ENCODE data around the gene GPX4. TPM values are rescaled to one million over a fixed set of nuclear protein-coding genes. Genes with fewer than 3 reads are reported as not detected.

The GPX4 gene
- polyA plus RNA-seq, 3 donors, result 459 to 508 (median 493) TPM

GRCh38 chr19:1129535-1129934 is 25.7 kb downstream of the GPX4 start:
- peaks cover 68% of the 10 kb centered on the region for H3K79me2 ChIP-seq (ENCODE audit: insufficient read depth, low read length)
- peaks cover 37 to 44% of the 10 kb centered on the region in 2 donors for H3K4me1 ChIP-seq (ENCODE audit: control insufficient read depth in 1 of 2, insufficient read depth in 2 of 2, low read length in 2 of 2)
- no peak overlapping the region for H3K4me3 ChIP-seq (replicated peaks in 1 of 3; ENCODE audit: low read depth in 2 of 3, low read length in 3 of 3)
- H3K9me3 ChIP-seq (replicated peaks in 1 of 2; ENCODE audit: control insufficient read depth in 1 of 2, insufficient read depth in 1 of 2, low read length in 2 of 2), result peaks cover 0 to 4% of the 10 kb centered on the region in 2 donors
- H3K9ac ChIP-seq (ENCODE audit: insufficient read depth, low read length, poor library complexity, severe bottlenecking), result no peak overlapping the region
- peaks cover 92% of the 10 kb centered on the region for H4K20me1 ChIP-seq (ENCODE audit: insufficient read depth, low read length)
- DNase-seq, result no peak
- intact Hi-C loops (cut with micrococcal nuclease), result no loop called here
- no peak overlapping the region for H3K4me2 ChIP-seq (replicated peaks; ENCODE audit: extremely low read depth, low read length, poor library complexity, severe bottlenecking)
- peaks cover 0 to 5% (median 2%) of the 10 kb centered on the region in 7 donors for H3K9me3 Mint-ChIP-seq
- peaks cover 41 to 59% of the 10 kb centered on the region in 2 donors for H3K36me3 ChIP-seq (replicated peaks in 1 of 2; ENCODE audit: control insufficient read depth in 1 of 2, insufficient read depth in 2 of 2, low read length in 2 of 2)
- H3K4me3 Mint-ChIP-seq, result no peak overlapping the region
- WGBS (ENCODE audit: insufficient coverage), result 95% methylated on average over 17 of the region's 18 CpGs
- peaks cover 35 to 66% of the 10 kb centered on the region in 2 donors for H3K36me3 Mint-ChIP-seq
- H3K4me1 Mint-ChIP-seq, result peaks cover 33% of the 10 kb centered on the region
- no peak overlapping the region for H3K27ac ChIP-seq (ENCODE audit: low read depth in 1 of 2, low read length in 2 of 2)
- H3K27me3 Mint-ChIP-seq (ENCODE audit: low read depth in 3 of 3), result peaks cover 0 to 5% (median 0%) of the 10 kb centered on the region in 3 donors
- no peak for TF ChIP-seq CTCF (IDR thresholded peaks at IDR 0.05)
- no peak overlapping the region for H2AFZ ChIP-seq (ENCODE audit: insufficient read depth, low read depth, low read length, poor library complexity, severe bottlenecking)
- H3K27me3 ChIP-seq (ENCODE audit: control insufficient read depth in 2 of 2, insufficient read depth in 2 of 2, low read length in 2 of 2), result no peaks in the 10 kb centered on the region
- peak overlapping the region in 4 of 7 donors; percentile 18 to 78 (median 26) for H3K27ac Mint-ChIP-seq

- H3K79me2 ChIP-seq (ENCODE audit: insufficient read depth, low read length), result peaks cover 80% of the 10 kb centered on the region
Observed at GRCh38 chr19:1130771-1131717, 27.2 kb downstream of the GPX4 start.

More at GRCh38 chr19:1130771-1131717, 27.2 kb downstream of the GPX4 start:
- Mint-ChIP-seq H3K27ac (peak overlapping the region; percentile 25 to 90 (median 84)), H3K27me3 (ENCODE audit: low read depth in 3 of 3) (peaks cover 0 to 5% (median 0%) of the 10 kb centered on the region in 3 donors), H3K4me1 (peaks cover 36% of the 10 kb centered on the region), H3K9me3 (peaks cover 0 to 5% (median 2%) of the 10 kb centered on the region in 7 donors), H3K4me3 (peak overlapping the region; percentile 89 to 93), H3K36me3 (peaks cover 33 to 62% of the 10 kb centered on the region in 2 donors)
- H3K4me2 ChIP-seq (replicated peaks; ENCODE audit: extremely low read depth, low read length, poor library complexity, severe bottlenecking), result peak overlapping the region; percentile 82
- H2AFZ ChIP-seq (ENCODE audit: insufficient read depth, low read depth, low read length, poor library complexity, severe bottlenecking), result peak overlapping the region; percentile 31
- H3K27ac ChIP-seq (ENCODE audit: low read depth in 1 of 2, low read length in 2 of 2), result peak overlapping the region; percentile 87 to 91
- no peak for DNase-seq
- TF ChIP-seq CTCF (IDR thresholded peaks at IDR 0.05), result no peak
- peaks cover 38 to 54% of the 10 kb centered on the region in 2 donors for H3K36me3 ChIP-seq (replicated peaks in 1 of 2; ENCODE audit: control insufficient read depth in 1 of 2, insufficient read depth in 2 of 2, low read length in 2 of 2)
- H3K9me3 ChIP-seq (replicated peaks in 1 of 2; ENCODE audit: control insufficient read depth in 1 of 2, insufficient read depth in 1 of 2, low read length in 2 of 2), result peaks cover 0 to 4% of the 10 kb centered on the region in 2 donors
- intact Hi-C loops (cut with micrococcal nuclease), result loop anchor here in 1 of 2 donors (5.0 kb wide), 1 partner anchor 41 kb away; the partner anchor contains the start of gene SBNO2
- H3K4me1 ChIP-seq (ENCODE audit: control insufficient read depth in 1 of 2, insufficient read depth in 2 of 2, low read length in 2 of 2), result peaks cover 38 to 44% of the 10 kb centered on the region in 2 donors
- peak overlapping the region; percentile 64 to 82 (median 64) for H3K4me3 ChIP-seq (replicated peaks in 1 of 3; ENCODE audit: low read depth in 2 of 3, low read length in 3 of 3)
- no peaks in the 10 kb centered on the region for H3K27me3 ChIP-seq (ENCODE audit: control insufficient read depth in 2 of 2, insufficient read depth in 2 of 2, low read length in 2 of 2)
- H4K20me1 ChIP-seq (ENCODE audit: insufficient read depth, low read length), result peaks cover 91% of the 10 kb centered on the region
- WGBS (ENCODE audit: insufficient coverage), result 60% methylated on average over 14 of the region's 22 CpGs
- H3K9ac ChIP-seq (ENCODE audit: insufficient read depth, low read length, poor library complexity, severe bottlenecking), result peak overlapping the region; percentile 84

Measured in CD14-positive monocyte (primary cell).